Lower leg skin (tissue), 3 donors: ENCODE data around the gene TRMT11.

Source experiments
- POLR2A ChIP-seq, 2 donors: fragments of 450-650 bp; IDR thresholded peaks; one replicate each; pipeline ENCODE4 v1.6.1; 2016 to 2017; ENCODE audit warnings: antibody characterized with exemption in 2 of 2, mild to moderate bottlenecking in 1 of 2, moderate library complexity in 1 of 2
- TF ChIP-seq, protein P1 (sequence below), 3 donors: fragments of 450-650 bp; IDR thresholded peaks; one replicate each; pipeline ENCODE4 v1.5.1; 2016; ENCODE audit warnings: antibody characterized with exemption in 3 of 3, mild to moderate bottlenecking in 3 of 3, moderate library complexity in 2 of 3

DNA sequence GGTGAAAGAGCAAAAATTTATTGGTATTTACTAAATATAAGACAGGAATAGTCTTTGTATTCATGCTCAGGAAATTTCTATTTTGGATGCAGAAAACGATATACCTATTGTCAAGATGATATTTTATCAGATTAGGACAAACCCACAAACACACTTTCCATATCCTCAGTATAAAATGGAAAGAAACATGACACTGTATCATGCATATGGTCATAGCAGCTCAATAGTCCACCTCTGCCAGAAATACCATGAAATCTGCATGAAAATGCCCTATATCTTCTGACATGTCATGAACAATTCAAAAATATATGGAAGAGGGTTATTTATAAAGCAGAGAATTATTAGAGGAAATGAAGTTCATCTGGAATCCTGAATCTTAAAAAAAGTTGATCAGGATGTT, 41.4 kb upstream of the TRMT11 start:
- TF ChIP-seq, protein P1, sequence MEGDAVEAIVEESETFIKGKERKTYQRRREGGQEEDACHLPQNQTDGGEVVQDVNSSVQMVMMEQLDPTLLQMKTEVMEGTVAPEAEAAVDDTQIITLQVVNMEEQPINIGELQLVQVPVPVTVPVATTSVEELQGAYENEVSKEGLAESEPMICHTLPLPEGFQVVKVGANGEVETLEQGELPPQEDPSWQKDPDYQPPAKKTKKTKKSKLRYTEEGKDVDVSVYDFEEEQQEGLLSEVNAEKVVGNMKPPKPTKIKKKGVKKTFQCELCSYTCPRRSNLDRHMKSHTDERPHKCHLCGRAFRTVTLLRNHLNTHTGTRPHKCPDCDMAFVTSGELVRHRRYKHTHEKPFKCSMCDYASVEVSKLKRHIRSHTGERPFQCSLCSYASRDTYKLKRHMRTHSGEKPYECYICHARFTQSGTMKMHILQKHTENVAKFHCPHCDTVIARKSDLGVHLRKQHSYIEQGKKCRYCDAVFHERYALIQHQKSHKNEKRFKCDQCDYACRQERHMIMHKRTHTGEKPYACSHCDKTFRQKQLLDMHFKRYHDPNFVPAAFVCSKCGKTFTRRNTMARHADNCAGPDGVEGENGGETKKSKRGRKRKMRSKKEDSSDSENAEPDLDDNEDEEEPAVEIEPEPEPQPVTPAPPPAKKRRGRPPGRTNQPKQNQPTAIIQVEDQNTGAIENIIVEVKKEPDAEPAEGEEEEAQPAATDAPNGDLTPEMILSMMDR (IDR thresholded peaks at IDR 0.05), result no peak
- TF ChIP-seq POLR2A (IDR thresholded peaks at IDR 0.05), result no peak
